ENCODE measurements around the gene SLC35B2. TPM values are rescaled to one million over a fixed set of nuclear protein-coding genes. Genes with fewer than 3 reads are reported as not detected.

Gene SLC35B2
- total and polyA plus RNA-seq, 9 of the 15 experiments (the other 6 are each of a cell fraction or from before 2014, with no cell fraction given): 14.5 to 59.1 (median 47.1) TPM

DNA sequence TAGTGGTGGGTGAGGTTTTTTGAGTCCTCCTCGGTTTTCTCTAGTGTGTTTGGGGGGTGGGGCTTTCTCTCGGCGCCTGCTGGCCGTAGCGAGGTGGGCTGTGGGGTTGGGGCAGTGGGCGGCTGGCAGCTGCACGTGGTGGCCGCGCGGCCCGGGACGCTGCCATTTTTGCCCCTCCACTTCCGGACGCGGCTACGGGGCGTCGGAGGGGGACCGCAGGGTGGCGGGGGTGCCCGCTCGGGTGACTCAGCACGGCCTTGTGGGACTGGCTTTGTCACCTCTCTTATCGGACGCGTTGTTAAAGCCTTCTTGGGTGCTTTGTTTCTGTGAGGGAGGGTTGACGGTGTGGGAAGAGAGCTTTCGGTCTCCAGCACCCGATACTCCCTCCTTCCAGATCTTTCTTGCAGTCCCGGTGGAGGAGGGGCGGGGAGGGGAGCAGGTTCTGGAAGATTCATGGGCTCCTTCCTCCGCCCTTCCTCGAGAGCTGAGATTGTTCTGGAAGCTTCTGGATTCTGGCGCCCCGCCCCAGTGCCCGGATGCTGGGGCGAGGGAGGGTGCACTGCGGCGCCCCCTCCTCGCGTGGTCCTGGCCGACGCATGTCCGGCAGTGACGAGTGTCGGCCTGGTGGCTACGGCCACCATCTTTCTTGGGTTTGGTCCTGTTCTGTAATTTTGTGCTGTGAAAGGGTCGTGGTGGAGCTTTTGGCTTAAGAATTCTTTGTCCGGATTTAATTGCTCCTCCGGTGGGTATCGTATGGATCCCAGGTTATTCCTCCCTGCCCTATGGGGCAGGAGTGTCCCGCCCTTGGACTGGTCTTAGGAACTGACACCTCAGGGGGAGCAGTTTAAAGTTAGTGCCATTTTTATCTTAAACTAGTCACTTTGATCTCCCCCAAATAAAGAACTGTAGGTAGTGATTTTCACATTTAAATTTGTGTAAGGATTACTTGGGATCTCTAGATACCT lies 9.7 kb downstream of the SLC35B2 start:
- ChIA-PET CTCF (ENCODE audit: low intra/inter-chr PET ratio) (no interaction called here), POLR2A (interaction anchor here (0.5 to 7.4 kb wide), 67 partner anchors 8 to 887 kb away, joined by 3 to 144 read pairs (median 4); partner anchors contain the start of genes AARS2, CAPN11, GTPBP2 and MYMX)
- intact Hi-C loops (cut with micrococcal nuclease): no loop called here
- peaks cover 53% of the 10 kb centered on the region for H4K20me1 ChIP-seq (replicated peaks; ENCODE audit: control insufficient read depth, insufficient read depth, low read length)
- H3K36me3 ChIP-seq (ENCODE audit: control insufficient read depth, insufficient read depth, low read length): peaks cover 56% of the 10 kb centered on the region
- peaks cover 11% of the 10 kb centered on the region for H3K9me1 ChIP-seq (ENCODE audit: control insufficient read depth, insufficient read depth, low read length)
- peak overlapping the region; percentile 98 for H3K27ac ChIP-seq (ENCODE audit: extremely low read depth, low read depth, low read length)
- no peak overlapping the region for H2AFZ ChIP-seq (ENCODE audit: low read depth, low read length)
- H3K27me3 ChIP-seq (ENCODE audit: control insufficient read depth in 2 of 2, insufficient read depth in 2 of 2, low read length in 2 of 2): no peaks in the 10 kb centered on the region
- no peaks in the 10 kb centered on the region for H3K9me3 ChIP-seq (replicated peaks; ENCODE audit: control insufficient read depth, insufficient read depth, low read depth, low read length)
- H3K9ac ChIP-seq (ENCODE audit: insufficient read depth in 1 of 2, low read depth in 2 of 2, low read length in 2 of 2): peak overlapping the region; percentile 95 to 100
- no TSS peak for BruUV-seq (replicated peaks)
- in situ Hi-C loops (cut with MboI): no loop called here
- H3K4me3 ChIP-seq: peak overlapping the region; percentile 94
- FAIRE-seq (peak; percentile 67), ATAC-seq (peak; percentile 79), DNase-seq (ENCODE audit: extremely low read depth in 1 of 4, low spot score in 3 of 4) (peak; percentile 80 to 93 (median 84))
- under 1% methylated on average over 47 of the region's 52 CpGs for WGBS (ENCODE audit: insufficient coverage, low coverage, missing lambda C conversion rate)
- peaks cover 59% of the 10 kb centered on the region for H3K79me2 ChIP-seq (ENCODE audit: control insufficient read depth, insufficient read depth, low read length)
- peaks cover 22 to 34% of the 10 kb centered on the region in 2 experiments for H3K4me1 ChIP-seq (replicated peaks in 1 of 2; ENCODE audit: control insufficient read depth in 2 of 2, insufficient read depth in 2 of 2, low read length in 2 of 2)
- H3K4me2 ChIP-seq (ENCODE audit: insufficient read depth, low read length): peak overlapping the region; percentile 99
- no peak for TF ChIP-seq HDAC6 (IDR thresholded peaks at IDR 0.05; ENCODE audit: low read depth, low read length)
- 0 out of 2 replicates have a peak, but pooled peaks have one; percentile 16 for TF ChIP-seq ZNF197 (CRISPR knock-in tag; IDR thresholded peaks at IDR 0.05; ENCODE audit: low read depth)
- TF ChIP-seq PHB (CRISPR knock-in tag; IDR thresholded peaks at IDR 0.05): peak; percentile 71
- no peak for TF ChIP-seq ZNF785 (CRISPR knock-in tag; IDR thresholded peaks at IDR 0.05)
- TF ChIP-seq CBFA2T3 (IDR thresholded peaks at IDR 0.05): no peak
- peak; percentile 54 for TF ChIP-seq POLR2B (IDR thresholded peaks at IDR 0.05; ENCODE audit: low read depth, partially characterized antibody)
- TF ChIP-seq, protein P1, sequence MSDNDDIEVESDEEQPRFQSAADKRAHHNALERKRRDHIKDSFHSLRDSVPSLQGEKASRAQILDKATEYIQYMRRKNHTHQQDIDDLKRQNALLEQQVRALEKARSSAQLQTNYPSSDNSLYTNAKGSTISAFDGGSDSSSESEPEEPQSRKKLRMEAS (CRISPR knock-in tag; IDR thresholded peaks at IDR 0.05): peak; percentile 96
- no peak for TF ChIP-seq DMBX1 (CRISPR knock-in tag; IDR thresholded peaks at IDR 0.05; ENCODE audit: borderline replicate concordance)
- TF ChIP-seq, protein P2, sequence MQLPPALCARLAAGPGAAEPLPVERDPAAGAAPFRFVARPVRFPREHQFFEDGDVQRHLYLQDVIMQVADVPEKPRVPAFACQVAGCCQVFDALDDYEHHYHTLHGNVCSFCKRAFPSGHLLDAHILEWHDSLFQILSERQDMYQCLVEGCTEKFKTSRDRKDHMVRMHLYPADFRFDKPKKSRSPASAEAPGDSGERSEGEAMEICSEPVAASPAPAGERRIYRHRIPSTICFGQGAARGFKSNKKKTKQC (CRISPR knock-in tag; IDR thresholded peaks at IDR 0.05): peak; percentile 5; the same call in 1 of the 2 replicates
- no peak for TF ChIP-seq ZNF436 (CRISPR knock-in tag; IDR thresholded peaks at IDR 0.05)
- TF ChIP-seq PRPF4 (IDR thresholded peaks at IDR 0.05; ENCODE audit: insufficient read depth, low read depth, low read length, poor library complexity, severe bottlenecking): peak; percentile 99
- TF ChIP-seq SMARCA4 (IDR thresholded peaks at IDR 0.05): no peak; the same call in 1 of the 2 replicates
- TF ChIP-seq FOXJ2 (tag; IDR thresholded peaks at IDR 0.05): peak; percentile 53; the same call in 1 of the 2 replicates
- TF ChIP-seq, protein P3, sequence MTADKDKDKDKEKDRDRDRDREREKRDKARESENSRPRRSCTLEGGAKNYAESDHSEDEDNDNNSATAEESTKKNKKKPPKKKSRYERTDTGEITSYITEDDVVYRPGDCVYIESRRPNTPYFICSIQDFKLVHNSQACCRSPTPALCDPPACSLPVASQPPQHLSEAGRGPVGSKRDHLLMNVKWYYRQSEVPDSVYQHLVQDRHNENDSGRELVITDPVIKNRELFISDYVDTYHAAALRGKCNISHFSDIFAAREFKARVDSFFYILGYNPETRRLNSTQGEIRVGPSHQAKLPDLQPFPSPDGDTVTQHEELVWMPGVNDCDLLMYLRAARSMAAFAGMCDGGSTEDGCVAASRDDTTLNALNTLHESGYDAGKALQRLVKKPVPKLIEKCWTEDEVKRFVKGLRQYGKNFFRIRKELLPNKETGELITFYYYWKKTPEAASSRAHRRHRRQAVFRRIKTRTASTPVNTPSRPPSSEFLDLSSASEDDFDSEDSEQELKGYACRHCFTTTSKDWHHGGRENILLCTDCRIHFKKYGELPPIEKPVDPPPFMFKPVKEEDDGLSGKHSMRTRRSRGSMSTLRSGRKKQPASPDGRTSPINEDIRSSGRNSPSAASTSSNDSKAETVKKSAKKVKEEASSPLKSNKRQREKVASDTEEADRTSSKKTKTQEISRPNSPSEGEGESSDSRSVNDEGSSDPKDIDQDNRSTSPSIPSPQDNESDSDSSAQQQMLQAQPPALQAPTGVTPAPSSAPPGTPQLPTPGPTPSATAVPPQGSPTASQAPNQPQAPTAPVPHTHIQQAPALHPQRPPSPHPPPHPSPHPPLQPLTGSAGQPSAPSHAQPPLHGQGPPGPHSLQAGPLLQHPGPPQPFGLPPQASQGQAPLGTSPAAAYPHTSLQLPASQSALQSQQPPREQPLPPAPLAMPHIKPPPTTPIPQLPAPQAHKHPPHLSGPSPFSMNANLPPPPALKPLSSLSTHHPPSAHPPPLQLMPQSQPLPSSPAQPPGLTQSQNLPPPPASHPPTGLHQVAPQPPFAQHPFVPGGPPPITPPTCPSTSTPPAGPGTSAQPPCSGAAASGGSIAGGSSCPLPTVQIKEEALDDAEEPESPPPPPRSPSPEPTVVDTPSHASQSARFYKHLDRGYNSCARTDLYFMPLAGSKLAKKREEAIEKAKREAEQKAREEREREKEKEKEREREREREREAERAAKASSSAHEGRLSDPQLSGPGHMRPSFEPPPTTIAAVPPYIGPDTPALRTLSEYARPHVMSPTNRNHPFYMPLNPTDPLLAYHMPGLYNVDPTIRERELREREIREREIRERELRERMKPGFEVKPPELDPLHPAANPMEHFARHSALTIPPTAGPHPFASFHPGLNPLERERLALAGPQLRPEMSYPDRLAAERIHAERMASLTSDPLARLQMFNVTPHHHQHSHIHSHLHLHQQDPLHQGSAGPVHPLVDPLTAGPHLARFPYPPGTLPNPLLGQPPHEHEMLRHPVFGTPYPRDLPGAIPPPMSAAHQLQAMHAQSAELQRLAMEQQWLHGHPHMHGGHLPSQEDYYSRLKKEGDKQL (CRISPR knock-in tag; IDR thresholded peaks at IDR 0.05; ENCODE audit: borderline replicate concordance): 0 out of 2 replicates have a peak, but pooled peaks have one; percentile 42

Data from K562 (cell line).